ENCODE data around the gene ABCB10. TPM values are rescaled to one million over a fixed set of nuclear protein-coding genes. Genes with fewer than 3 reads are reported as not detected.
A peak's percentile ranks its signal among the peaks of the same experiment; 100 is the strongest.
"Not testable (repeated sequence)": the region's sequence is repeated elsewhere in the genome, so short reads cannot be mapped to it uniquely, and the experiment has no call there.

Gene ABCB10
- 14.1 and 17.5 TPM in 2 replicates for total RNA-seq (2014; rRNA removed; shearing (Covaris generic))

- DNase-seq (ENCODE audit: low read depth): peak; percentile 94
Observed at GRCh38 chr1:229558460-229559335, at the start of gene ABCB10. TSS of gene ABCB10 (minus strand) at chr1:229558707. CDS start at chr1:229558652, 55 bp downstream.

DNA sequence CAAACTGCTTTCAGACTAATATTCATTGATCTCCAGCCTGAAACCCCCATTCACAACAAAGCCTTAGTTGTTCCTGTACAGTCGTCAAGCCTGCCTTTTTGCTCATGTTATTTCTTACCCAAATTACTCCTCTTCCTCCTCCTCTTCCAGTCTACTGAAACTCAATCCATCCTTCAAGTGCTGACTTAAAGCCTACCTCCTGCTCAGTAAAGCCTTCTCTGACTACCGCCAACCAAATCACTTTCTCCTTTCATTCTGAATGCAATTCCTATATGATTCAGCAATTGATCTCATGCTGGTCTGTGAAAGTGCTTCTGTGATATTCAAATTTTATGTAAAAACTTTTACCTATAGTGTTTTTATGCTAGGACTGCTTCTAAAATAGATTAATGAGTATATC lies 48.9 kb upstream of the ABCB10 start:
- DNase-seq (ENCODE audit: low read depth): no peak

DNA sequence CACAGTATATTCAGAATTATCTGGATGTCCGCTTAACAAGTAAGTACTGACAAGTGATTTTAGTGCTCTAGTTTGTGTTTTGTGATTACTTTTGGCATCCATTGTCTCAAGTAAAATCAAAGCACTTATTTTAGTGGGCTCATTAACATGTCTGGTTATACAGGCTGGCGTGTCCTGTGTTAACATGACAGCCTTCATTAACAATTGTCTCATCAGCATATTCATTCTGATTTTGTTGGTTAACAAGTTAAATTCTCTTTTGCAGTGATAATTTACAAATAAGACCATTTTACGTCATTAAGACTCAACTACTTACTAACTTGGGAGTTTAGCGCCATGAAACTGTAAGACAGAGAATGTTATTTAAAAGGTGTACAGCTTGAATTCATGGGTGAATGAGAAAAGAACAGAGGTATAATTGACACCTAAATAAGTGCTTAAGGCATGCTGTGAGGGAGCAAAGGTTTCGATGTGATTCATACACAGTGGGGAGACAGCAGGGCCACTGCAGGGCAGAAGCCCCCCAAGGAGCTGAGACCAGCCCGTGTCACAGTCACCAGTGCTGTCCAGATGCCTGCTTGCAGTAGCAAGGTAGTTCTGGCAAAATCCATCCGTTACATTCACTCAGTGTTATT lies 45.0 kb upstream of the ABCB10 start:
- DNase-seq (ENCODE audit: low read depth): no peak

DNA sequence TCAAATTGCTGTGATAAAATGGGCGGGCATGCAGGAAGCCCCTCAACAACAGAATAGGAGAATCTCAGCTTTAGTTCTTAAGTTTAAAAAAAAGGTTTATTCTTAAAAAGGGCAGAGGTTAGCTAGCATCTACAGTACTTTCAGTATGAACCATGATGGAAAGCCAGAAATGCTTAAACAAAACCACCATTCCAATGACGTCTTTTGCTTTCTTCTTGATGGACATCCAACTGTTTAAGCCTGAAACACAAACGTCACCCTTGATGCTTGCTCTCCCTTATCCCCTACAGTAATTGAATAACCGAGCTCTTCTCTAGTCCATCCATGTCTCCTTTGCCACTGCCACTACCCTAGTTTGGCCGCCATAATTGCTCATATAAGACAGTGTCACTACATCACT lies 41.7 kb upstream of the ABCB10 start:
- DNase-seq (ENCODE audit: low read depth): no peak

DNA sequence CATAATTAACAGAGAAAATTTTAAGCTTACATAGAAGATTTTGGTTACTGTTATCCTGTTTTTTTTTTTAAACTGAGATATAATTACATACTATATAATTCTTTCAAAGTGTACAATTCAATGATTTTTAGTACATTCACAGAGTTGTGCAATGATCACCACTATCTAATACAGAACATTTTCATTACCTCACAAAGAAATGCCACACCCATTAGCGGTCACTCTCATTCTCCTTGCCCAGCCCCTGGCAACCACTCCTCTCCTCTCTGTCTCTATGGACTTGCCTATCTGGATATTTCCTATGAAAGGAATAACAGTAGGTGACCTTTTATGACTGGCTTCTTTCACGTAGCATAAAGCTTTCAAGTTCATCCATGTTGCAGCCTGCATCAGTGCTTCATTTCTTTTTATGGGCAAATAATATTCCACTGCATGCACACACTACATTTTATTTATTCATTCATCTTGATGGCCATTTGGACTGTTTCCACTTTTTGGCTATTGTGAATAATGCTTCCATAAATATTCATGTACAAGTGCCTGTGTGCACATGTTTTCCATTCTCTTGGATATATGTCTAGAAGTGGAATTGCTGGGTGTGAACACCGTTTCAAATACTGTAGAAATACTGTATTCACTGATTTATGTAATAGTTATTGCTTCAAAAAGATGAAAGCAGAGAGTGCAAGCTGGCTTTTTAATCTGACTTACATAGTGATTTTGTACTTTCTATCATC lies 40.9 kb upstream of the ABCB10 start:
- DNase-seq (ENCODE audit: low read depth): no peak

DNA sequence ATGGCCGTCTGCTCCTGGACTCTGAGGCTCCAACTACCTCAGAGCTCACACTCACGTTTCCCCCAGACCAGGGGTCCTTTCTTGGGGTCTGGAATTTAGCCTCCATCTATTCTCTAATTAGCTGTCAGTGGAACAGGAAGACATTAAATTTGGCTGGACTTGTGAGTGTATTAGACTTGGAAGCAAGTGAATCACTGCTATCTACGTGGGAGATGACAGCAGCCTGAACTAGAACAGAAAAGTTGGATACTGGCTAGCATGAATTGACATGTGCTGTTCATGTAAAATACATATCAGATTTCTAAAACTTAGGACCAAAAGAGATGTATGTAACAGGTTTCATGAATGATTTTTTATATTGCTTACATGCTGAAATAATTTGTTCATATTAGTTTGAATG lies 39.4 kb upstream of the ABCB10 start:
- no peak for DNase-seq (ENCODE audit: low read depth)

- peak; percentile 13 for DNase-seq (ENCODE audit: low read depth)
Observed at GRCh38 chr1:229596925-229597699, 38.6 kb upstream of the ABCB10 start.

GRCh38 chr1:229595876-229596275 lies 37.4 kb upstream of the ABCB10 start:
- not testable (repeated sequence) for DNase-seq (ENCODE audit: low read depth)

GRCh38 chr1:229594227-229595008 lies 35.9 kb upstream of the ABCB10 start:
- no peak for DNase-seq (ENCODE audit: low read depth)

DNA sequence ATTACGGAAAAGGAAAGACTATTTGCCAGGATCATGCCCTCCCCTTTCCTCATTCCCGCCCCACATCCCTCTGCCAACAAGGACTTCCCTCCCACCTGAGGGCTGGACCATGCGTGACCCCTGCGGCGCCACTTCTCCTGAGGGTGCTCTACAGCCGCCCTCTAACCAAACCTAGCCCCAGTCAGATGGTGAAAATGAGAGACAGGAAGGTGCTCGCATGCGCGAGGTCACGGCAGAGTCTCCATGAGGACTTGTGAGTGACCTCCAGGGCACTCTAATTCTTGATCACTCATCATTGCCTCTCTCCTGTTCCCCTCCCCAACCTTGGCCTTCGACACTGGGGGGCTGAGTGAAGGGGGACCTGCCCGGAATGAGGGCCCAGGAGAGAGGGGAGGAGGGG lies 35.3 kb upstream of the ABCB10 start:
- no peak for DNase-seq (ENCODE audit: low read depth)

GRCh38 chr1:229590119-229590518 lies 31.6 kb upstream of the ABCB10 start:
- DNase-seq (ENCODE audit: low read depth): no peak

DNA sequence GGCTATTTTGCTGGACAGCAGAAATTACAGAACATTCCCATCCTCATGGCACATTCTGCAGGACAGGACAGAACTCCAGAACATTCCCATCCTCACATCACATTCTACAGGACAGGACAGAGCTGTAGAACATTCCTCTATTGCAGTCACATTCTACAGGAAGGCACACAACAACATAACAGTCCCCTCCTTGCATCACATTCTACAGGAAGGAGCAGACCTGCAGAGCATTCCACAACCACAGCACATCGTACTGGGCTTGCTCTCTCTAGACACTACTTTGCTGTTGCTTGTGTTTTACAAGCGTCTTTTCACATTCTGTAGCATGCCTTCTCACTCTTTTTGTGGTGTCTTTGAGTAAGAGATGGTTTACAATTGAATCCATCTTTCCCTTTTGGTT lies 26.8 kb upstream of the ABCB10 start:
- DNase-seq (ENCODE audit: low read depth): no peak

- DNase-seq (ENCODE audit: low read depth): no peak
Observed at GRCh38 chr1:229582715-229583114, 24.2 kb upstream of the ABCB10 start.

DNA sequence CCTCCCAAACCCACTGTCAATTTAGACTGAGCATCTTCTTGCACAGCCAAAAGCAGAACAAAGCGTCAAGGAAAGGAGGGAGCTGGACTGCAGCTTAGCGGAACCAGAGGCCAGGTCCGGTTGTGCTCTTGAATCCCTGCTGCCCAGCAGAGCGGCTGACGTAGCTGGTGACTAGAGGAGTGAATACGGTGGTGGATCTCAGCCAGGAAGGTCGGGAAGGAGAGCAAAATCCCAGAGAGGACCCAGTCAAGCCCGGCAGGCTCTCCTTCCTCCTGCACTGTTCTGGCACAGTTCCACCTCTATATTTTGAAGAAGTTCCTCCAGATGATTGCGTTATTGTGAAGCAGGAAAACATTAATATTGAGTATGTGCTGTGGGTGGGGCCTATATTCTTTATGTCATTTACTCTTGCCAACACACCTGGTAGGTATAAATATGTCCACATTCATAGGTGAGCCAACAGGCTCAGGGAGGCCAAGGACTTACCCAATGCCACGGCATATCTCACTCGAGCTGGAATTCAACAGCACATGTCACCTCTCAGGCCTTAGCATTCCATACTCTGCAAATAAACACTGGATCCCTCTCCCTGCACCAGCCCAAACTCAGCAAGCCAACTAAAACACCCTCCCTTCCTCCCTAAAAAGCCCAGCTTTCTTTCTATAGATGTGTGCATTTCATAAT lies 23.6 kb upstream of the ABCB10 start:
- DNase-seq (ENCODE audit: low read depth): no peak

GRCh38 chr1:229581485-229581884 lies 23.0 kb upstream of the ABCB10 start:
- no peak for DNase-seq (ENCODE audit: low read depth)

DNA sequence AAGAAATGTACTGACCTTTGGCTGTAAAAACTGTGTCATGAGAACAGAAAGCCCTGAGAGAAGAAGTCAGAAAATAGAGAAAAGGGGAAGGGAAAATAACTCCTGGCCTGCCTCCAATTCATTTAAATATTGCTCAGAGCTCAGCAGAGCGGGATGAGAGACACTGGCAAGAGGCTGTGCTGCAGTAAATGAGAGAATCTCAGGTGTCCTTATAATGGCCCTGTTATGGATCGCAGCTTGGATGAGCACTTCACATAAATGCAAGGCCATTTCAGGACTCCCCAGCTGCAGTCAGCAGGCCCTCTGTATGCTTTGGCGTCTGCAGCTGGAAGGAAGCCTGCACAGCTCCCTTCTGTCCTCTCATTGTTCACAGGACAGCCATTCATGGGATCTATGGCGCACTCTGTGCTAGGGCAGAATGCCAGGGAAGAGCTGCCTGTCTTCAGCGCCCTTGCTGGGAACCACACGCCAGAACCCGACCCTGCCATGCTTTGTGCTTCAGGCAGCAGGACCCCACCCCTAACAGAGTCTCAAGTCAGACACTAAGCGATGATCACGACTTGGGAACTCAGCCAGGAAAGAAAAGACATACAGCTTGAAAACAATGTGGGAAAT lies 20.7 kb upstream of the ABCB10 start:
- DNase-seq (ENCODE audit: low read depth): peak; percentile 53

DNA sequence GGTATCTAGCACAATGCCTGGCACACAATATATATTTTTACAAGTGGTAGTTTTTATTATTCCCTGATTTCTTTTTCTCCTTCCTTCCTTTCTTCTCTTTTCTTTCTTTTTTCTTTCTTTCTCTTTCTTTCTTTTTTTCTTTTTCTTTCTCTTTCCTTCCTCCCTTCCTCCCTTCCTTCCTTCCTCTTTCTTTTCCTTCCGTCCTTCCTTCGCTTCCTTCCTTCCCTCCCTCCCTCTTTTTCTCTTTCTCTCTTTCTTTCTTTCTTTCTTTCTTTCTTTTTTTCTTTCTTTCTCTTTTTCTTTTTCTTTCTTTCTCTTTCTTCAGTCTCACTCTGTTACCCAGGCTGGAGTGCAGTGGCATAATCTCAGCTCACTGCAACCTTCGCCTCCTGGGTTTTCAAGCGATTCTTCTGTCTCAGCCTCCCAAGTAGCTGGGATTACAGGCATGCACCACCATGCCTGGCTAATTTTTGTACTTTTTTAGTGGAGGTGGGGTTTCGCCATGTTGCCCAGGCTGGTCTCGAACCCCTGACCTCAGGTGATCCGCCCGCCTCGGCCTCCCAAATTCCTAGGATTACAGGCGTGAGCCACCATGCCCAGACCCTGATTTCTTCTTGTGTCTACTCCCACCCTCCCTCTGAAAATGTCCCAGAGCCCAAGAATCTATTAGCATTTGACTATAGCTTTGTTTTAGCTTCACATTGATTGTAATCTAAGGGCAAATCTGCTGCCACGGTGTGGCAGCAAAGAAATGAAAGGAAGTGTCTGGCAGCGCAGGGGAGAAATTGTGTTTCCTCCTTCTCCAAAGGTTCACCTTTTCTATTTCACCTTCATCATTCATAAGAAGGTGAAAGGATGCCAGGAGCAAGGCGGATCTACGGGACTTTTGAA lies 19.9 kb upstream of the ABCB10 start:
- no peak for DNase-seq (ENCODE audit: low read depth)

- no peak for DNase-seq (ENCODE audit: low read depth)
Observed at GRCh38 chr1:229574679-229575442, 16.4 kb upstream of the ABCB10 start.
